AG04450 (cell line): ENCODE results near the gene C1orf105. TPM values are rescaled to one million over a fixed set of nuclear protein-coding genes. Genes with fewer than 3 reads are reported as not detected.

ENCODE experiments used
- CTCF ChIA-PET: fragments of 300-600, 350-600 bp; formaldehyde crosslinking; extraction: SDS; loops from one replicate; lab custom pipeline; 2022; ENCODE audit warnings: antibody characterized with exemption, inconsistent platforms; lab: Charles Lee
- POLR2A ChIA-PET: fragments of 350-600 bp; formaldehyde crosslinking; extraction: SDS; loops from one replicate; lab custom pipeline; 2021; ENCODE audit warnings: antibody characterized with exemption, inconsistent platforms; lab: Yijun Ruan, JAX
- DNase-seq: peaks from one replicate; pipeline ENCODE4 v3.0.0-alpha.2; 2011; ENCODE audit warnings: low read depth, low spot score
- H3K27ac ChIP-seq: one replicate; pipeline ENCODE4 v1.5.1; 2012; ENCODE audit warnings: low read depth, low read length, control low read depth
- H3K27me3 ChIP-seq: one replicate; pipeline ENCODE4 v1.6.0; 2012; ENCODE audit warnings: low read length; ENCODE audit not compliant: control insufficient read depth, insufficient read depth
- H3K4me3 ChIP-seq: 2 replicates; pipeline ENCODE4 v1.5.1; 2011; ENCODE audit warnings: mild to moderate bottlenecking, low read depth, low read length, control low read depth
- H3K9me3 ChIP-seq: 2 replicates; pipeline ENCODE4 v1.5.1; 2012; ENCODE audit warnings: low read length; ENCODE audit not compliant: control insufficient read depth, insufficient read depth
- polyA plus RNA-seq: library from polyadenylated mRNA; depleted of rRNA; stranded (reverse); fragments of >200 nt; gene quantifications from 2 replicates; pipeline ENCODE4 v1.2.3, GENCODE V29; 2011
- TF ChIP-seq, protein P1 (sequence below): IDR thresholded peaks from 2 replicates; pipeline ENCODE4 v1.5.1; 2011; ENCODE audit warnings: low read depth, low read length, control low read depth, inconsistent platforms

C1orf105 gene
- polyA plus RNA-seq, 1 experiment = not detected

DNA sequence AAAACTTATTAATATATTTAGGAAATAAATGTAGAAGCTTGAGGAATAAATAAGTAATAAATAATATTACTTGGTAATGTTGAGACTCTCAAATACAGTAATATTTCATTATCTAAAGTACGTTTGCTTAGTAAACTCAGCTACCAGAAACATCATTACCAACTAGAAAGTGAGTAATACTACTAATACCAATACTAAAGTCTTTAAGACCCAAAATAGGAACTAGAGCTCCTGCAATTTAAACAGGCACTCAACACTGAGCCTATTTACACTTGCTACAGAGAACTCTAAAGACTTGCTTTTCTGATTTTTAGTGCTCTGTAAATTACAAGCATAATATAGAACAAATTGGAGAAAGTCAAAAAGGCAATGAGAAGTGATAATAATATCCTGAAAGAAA is 13.5 kb upstream of the C1orf105 start:
- DNase-seq = no peak
- no peaks in the 10 kb centered on the region for H3K27me3 ChIP-seq
- ChIA-PET POLR2A (no interaction called here), CTCF (interaction anchor here (1.6 to 2.7 kb wide), 2 partner anchors 23 to 405 kb away, joined by 4 to 17 read pairs; no protein-coding TSS in a partner anchor)
- no peak overlapping the region for H3K27ac ChIP-seq
- H3K4me3 ChIP-seq = no peak overlapping the region
- no peaks in the 10 kb centered on the region for H3K9me3 ChIP-seq
- TF ChIP-seq, protein P1, sequence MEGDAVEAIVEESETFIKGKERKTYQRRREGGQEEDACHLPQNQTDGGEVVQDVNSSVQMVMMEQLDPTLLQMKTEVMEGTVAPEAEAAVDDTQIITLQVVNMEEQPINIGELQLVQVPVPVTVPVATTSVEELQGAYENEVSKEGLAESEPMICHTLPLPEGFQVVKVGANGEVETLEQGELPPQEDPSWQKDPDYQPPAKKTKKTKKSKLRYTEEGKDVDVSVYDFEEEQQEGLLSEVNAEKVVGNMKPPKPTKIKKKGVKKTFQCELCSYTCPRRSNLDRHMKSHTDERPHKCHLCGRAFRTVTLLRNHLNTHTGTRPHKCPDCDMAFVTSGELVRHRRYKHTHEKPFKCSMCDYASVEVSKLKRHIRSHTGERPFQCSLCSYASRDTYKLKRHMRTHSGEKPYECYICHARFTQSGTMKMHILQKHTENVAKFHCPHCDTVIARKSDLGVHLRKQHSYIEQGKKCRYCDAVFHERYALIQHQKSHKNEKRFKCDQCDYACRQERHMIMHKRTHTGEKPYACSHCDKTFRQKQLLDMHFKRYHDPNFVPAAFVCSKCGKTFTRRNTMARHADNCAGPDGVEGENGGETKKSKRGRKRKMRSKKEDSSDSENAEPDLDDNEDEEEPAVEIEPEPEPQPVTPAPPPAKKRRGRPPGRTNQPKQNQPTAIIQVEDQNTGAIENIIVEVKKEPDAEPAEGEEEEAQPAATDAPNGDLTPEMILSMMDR = no peak

GRCh38 chr1:172408958-172409357 is 11.5 kb upstream of the C1orf105 start:
- ChIA-PET CTCF (interaction anchor here (0.6 to 2.7 kb wide), 4 partner anchors 9 to 407 kb away, joined by 3 to 17 read pairs (median 6); no protein-coding TSS in a partner anchor), POLR2A (no interaction called here)
- Histone ChIP-seq H3K4me3 (no peak overlapping the region), H3K9me3 (no peaks in the 10 kb centered on the region), H3K27ac (no peak overlapping the region), H3K27me3 (no peaks in the 10 kb centered on the region)
- no peak for DNase-seq
- TF ChIP-seq, protein P1 = no peak

GRCh38 chr1:172410027-172410426 is 10.5 kb upstream of the C1orf105 start:
- no peak for DNase-seq
- no peak overlapping the region for H3K27ac ChIP-seq
- ChIA-PET CTCF (interaction anchor here (1.0 to 2.0 kb wide), 3 partner anchors 10 to 18 kb away, joined by 3 to 4 read pairs (median 3); partner anchors contain the start of gene C1orf105), POLR2A (no interaction called here)
- TF ChIP-seq, protein P1 = no peak
- H3K9me3 ChIP-seq = no peaks in the 10 kb centered on the region
- H3K4me3 ChIP-seq = no peak overlapping the region
- no peaks in the 10 kb centered on the region for H3K27me3 ChIP-seq

GRCh38 chr1:172411791-172412338 is 8.6 kb upstream of the C1orf105 start:
- no peaks in the 10 kb centered on the region for H3K27me3 ChIP-seq
- POLR2A ChIA-PET = no interaction called here
- no peak overlapping the region for H3K4me3 ChIP-seq
- H3K9me3 ChIP-seq = no peaks in the 10 kb centered on the region
- no peak for DNase-seq
- TF ChIP-seq, protein P1 = no peak
- CTCF ChIA-PET = interaction anchor here (0.5 to 2.1 kb wide), 4 partner anchors 11 to 826 kb away, joined by 4 to 11 read pairs (median 6); no protein-coding TSS in a partner anchor
- no peak overlapping the region for H3K27ac ChIP-seq

- H3K4me3 ChIP-seq = no peak overlapping the region
- no peaks in the 10 kb centered on the region for H3K9me3 ChIP-seq
- CTCF ChIA-PET = interaction anchor here (1.8 kb wide), 1 partner anchor 412 kb away, joined by 8 read pairs; no protein-coding TSS in a partner anchor
- POLR2A ChIA-PET = no interaction called here
- H3K27ac ChIP-seq = no peak overlapping the region
- H3K27me3 ChIP-seq = no peaks in the 10 kb centered on the region
- TF ChIP-seq, protein P1 = no peak
- DNase-seq = no peak
These were observed 6.2 kb upstream of the C1orf105 start for GRCh38 chr1:172414331-172414730.
